ENCODE data around the gene THY1.

THY1 gene

GRCh38 chr11:119370486-119371046 lies 52.4 kb downstream of the THY1 start:
- no peak for DNase-seq (ENCODE audit: low read depth in 2 of 2)

- DNase-seq (ENCODE audit: low read depth in 2 of 2) = no peak
Measured at GRCh38 chr11:119369132-119369925, 53.6 kb downstream of the THY1 start.

- DNase-seq (ENCODE audit: low read depth in 2 of 2) = no peak
Measured at GRCh38 chr11:119368121-119369034, 54.6 kb downstream of the THY1 start.

GRCh38 chr11:119367661-119368120 lies 55.3 kb downstream of the THY1 start:
- DNase-seq (ENCODE audit: low read depth in 2 of 2) = no peak

All from stimulated activated CD4-positive, alpha-beta T cell treated with anti-CD3 and anti-CD28 coated beads, Interleukin-15, amount 100 ng/mL, for 48 hours (primary cell).